ENCODE results near the gene ATRIP.

ATRIP gene

GRCh38 chr3:48423883-48424695, 22.4 kb upstream of the ATRIP start:
- DNase-seq (ENCODE audit: low spot score), result no peak
- TF ChIP-seq CTCF (IDR thresholded peaks at IDR 0.05; ENCODE audit: extremely low read depth, insufficient read depth, missing control alignments), result no peak
- in situ Hi-C loops (cut with MboI; ENCODE audit: low pct_unique_long_range_greater_than_20kb, low sequenced_read_pairs, unreplicated experiment), result no loop called here

- DNase-seq (ENCODE audit: low spot score), result no peak
- no peak for TF ChIP-seq CTCF (IDR thresholded peaks at IDR 0.05; ENCODE audit: extremely low read depth, insufficient read depth, missing control alignments)
- in situ Hi-C loops (cut with MboI; ENCODE audit: low pct_unique_long_range_greater_than_20kb, low sequenced_read_pairs, unreplicated experiment), result no loop called here
These were observed 21.2 kb upstream of the ATRIP start for GRCh38 chr3:48425281-48425812.

GRCh38 chr3:48426401-48426909, 20.1 kb upstream of the ATRIP start:
- no peak for DNase-seq (ENCODE audit: low spot score)
- TF ChIP-seq CTCF (IDR thresholded peaks at IDR 0.05; ENCODE audit: extremely low read depth, insufficient read depth, missing control alignments), result no peak
- in situ Hi-C loops (cut with MboI; ENCODE audit: low pct_unique_long_range_greater_than_20kb, low sequenced_read_pairs, unreplicated experiment), result no loop called here

GRCh38 chr3:48426944-48427629, 19.4 kb upstream of the ATRIP start:
- in situ Hi-C loops (cut with MboI; ENCODE audit: low pct_unique_long_range_greater_than_20kb, low sequenced_read_pairs, unreplicated experiment), result no loop called here
- TF ChIP-seq CTCF (IDR thresholded peaks at IDR 0.05; ENCODE audit: extremely low read depth, insufficient read depth, missing control alignments), result no peak
- DNase-seq (ENCODE audit: low spot score), result no peak

- in situ Hi-C loops (cut with MboI; ENCODE audit: low pct_unique_long_range_greater_than_20kb, low sequenced_read_pairs, unreplicated experiment), result no loop called here
- TF ChIP-seq CTCF (IDR thresholded peaks at IDR 0.05; ENCODE audit: extremely low read depth, insufficient read depth, missing control alignments), result no peak
- no peak for DNase-seq (ENCODE audit: low spot score)
These were observed 18.9 kb upstream of the ATRIP start for GRCh38 chr3:48427630-48427962.

- TF ChIP-seq CTCF (IDR thresholded peaks at IDR 0.05; ENCODE audit: extremely low read depth, insufficient read depth, missing control alignments), result no peak
- no peak for DNase-seq (ENCODE audit: low spot score)
- in situ Hi-C loops (cut with MboI; ENCODE audit: low pct_unique_long_range_greater_than_20kb, low sequenced_read_pairs, unreplicated experiment), result no loop called here
These were observed 18.4 kb upstream of the ATRIP start for GRCh38 chr3:48428088-48428571.

Measured in GM13977 (cell line).